HG02798 (cell line): ENCODE results near the gene GTF2B.
A peak's percentile ranks its signal among the peaks of the same experiment; 100 is the strongest.
"Not testable (repeated sequence)": the region's sequence is repeated elsewhere in the genome, so short reads cannot be mapped to it uniquely, and the experiment has no call there.

Experiments used
- ATAC-seq: cut with Tn5 transposase; IDR thresholded peaks from one replicate; pipeline ENCODE4 v1.9.1; 2021; ENCODE audit warnings: mild to moderate bottlenecking; ENCODE audit not compliant: unreplicated experiment, poor library complexity

GTF2B gene, protein sequence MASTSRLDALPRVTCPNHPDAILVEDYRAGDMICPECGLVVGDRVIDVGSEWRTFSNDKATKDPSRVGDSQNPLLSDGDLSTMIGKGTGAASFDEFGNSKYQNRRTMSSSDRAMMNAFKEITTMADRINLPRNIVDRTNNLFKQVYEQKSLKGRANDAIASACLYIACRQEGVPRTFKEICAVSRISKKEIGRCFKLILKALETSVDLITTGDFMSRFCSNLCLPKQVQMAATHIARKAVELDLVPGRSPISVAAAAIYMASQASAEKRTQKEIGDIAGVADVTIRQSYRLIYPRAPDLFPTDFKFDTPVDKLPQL

GRCh38 chr1:88891318-88891950, at the start of gene GTF2B:
Gene GTF2B (minus strand): TSS chr1:88891567. CDS start chr1:88891499, 68 bp downstream.
- peak; percentile 95 for ATAC-seq

DNA sequence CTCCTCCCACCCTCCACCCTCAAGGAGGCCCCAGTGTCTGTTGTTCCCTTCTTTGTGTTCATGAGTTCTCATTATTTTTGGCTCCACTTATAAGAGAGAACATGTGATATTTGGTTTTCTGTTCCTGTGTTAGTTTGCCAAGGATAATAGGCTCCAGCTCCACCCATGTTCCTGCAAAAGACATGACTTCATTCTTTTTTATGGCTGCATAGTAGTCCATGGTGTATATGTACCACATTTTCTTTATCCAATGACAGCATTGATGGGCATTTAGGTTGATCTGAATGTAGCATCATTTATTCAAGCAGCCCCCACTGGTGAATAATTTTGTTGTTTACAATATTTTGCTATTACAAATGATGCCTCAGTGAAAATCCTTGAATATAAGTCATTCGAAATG, 47.2 kb upstream of the GTF2B start:
- not testable (repeated sequence) for ATAC-seq

GRCh38 chr1:88936760-88937342, 45.5 kb upstream of the GTF2B start:
- no peak for ATAC-seq

DNA sequence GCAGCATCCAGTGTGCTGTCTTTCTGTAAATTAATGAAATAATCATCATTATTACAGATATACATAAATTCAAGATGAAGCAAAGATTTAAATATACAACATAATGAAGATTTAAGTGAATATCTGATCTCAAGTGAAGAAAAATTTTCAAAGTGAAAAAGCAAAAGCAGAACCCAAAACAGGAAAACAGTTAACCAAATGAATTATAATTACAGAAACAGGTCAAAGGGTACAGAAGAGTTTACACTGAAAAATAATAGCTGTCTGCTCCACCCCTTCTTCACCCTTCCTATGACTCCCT, 44.8 kb upstream of the GTF2B start:
- no peak for ATAC-seq

DNA sequence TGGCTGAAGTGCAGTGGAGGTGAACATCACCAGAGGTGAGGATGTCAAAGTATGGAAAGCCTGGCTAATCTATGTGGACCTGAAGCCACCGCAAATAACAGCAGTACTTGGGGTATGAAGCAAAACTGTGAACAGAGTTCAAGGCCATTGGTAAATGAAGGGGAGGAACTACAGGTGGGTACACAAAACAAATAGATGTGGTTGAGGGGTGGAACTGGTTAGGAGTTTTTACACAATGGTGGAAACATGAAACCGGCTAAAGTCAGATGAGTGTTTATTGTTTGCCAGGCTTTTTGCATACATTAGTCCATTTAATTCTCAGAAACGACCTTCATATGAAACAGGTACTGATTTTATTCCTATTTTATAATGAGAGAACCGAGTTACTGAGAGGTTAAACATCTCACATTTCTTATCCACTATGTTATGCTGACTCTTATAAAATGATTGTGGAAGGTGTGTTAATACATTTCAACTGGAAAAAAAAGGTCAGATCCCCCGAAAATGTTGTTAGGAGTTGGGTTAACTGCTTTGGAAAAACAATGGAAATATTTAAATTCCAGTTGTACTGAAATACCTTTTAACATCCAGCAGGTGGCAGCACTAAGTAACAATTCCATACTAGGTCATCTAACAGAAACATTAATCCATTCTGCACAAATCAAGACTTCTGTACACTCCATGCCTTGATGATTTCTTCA, 44.3 kb upstream of the GTF2B start:
- no peak for ATAC-seq

GRCh38 chr1:88930176-88930575, 38.8 kb upstream of the GTF2B start:
- not testable (repeated sequence) for ATAC-seq

GRCh38 chr1:88923224-88923623, 31.9 kb upstream of the GTF2B start:
- ATAC-seq = no peak

DNA sequence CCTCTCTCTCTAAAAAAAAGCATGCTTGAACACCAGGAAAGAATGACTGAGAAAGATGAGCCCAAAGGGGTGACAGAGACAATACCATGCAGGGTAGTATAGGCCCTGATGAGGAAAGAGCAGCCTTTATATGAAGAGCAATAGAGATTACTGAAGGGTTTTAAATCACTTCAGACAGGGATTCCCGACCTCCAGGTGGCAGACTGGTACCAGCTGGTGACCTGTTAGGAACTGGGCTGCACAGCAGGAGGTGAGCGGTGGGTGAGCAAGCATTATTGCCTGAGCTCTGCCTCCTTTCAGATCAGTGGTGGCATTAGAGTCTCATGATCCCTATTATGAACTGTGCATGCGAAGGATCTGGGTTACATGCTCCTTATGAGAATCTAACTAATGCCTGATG, 30.8 kb upstream of the GTF2B start:
- no peak for ATAC-seq

- ATAC-seq = no peak
Observed at GRCh38 chr1:88920845-88921244, 29.5 kb upstream of the GTF2B start.

DNA sequence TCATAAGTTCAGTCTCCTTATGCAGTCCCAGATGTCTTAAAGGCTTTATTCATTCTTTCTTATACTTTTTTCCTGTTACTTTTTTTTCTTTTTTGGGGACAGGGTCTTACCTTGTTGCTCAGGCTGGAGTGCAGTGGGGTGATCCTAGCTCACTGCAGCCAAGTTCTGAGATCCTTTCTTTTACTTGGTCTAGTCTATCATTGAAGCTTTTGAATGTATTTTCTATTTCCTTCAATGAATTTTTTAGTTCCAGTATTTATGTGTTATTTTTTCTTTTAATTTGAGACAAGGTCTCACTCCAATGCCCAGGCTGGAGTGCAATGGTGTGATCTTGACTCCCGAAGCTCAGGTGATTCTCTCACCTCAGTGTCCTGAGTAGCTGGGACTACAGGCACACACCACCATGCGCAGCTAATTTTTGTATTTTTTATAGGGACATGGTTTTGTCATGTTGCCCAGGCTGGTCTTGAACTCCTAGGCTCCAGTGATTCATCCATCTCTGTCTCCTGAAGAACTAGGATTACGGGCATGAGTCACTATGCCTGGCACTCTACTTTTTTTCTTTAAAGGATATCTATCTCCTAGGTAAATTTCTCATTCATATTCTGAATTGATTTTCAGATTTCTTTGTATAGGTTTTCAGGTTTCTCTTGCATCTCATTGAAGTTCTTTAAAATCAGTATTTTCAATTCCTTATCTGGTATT, 26.1 kb upstream of the GTF2B start:
- no peak for ATAC-seq

GRCh38 chr1:88916883-88917282, 25.5 kb upstream of the GTF2B start:
- ATAC-seq = no peak

GRCh38 chr1:88911800-88912199, 20.4 kb upstream of the GTF2B start:
- not testable (repeated sequence) for ATAC-seq

GRCh38 chr1:88911161-88911560, 19.8 kb upstream of the GTF2B start:
- no peak for ATAC-seq

DNA sequence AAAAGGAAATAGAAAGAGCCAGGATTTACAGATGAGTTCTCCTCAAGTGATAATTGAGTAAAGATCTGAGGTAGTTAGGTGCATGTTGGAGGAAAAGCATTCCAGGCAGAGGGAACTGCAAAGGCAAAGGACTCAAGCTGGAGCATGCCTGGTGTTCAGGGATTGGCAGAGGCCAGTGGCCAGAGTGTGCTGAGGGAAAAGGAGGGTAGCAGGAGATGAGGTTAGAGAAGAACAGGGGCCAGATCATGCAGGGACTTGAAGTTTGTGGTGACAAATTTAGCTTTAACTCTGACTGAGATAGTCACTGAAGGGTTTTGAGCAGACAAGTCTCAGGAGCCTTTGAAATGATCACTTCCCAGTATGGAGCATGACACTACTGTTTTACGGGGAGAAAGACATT, 19.0 kb upstream of the GTF2B start:
- no peak for ATAC-seq

- ATAC-seq = no peak
Observed at GRCh38 chr1:88900883-88901282, 9.5 kb upstream of the GTF2B start.

GRCh38 chr1:88897070-88897730, 5.8 kb upstream of the GTF2B start:
- ATAC-seq = no peak

- no peak for ATAC-seq
Observed at GRCh38 chr1:88892357-88892877, 1.1 kb upstream of the GTF2B start.

DNA sequence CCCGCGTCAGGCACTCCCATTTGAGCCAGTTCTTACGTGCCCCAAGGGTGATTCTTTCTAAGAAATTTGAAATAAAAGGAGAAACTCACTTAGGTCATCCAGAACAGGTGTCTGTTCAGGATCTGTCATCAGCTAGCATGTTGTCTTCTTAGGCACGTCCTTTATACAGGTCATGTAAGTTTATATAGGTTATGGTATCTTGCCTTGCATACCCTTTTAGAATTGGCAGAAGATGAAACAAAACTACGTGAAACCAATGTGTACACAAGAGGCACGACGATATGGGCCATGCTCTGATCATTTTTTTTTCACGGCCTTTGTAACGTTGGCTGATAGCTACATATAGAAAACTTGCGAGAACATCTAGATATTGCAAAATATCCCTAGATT, 579 bp upstream of the GTF2B start:
- no peak for ATAC-seq

DNA sequence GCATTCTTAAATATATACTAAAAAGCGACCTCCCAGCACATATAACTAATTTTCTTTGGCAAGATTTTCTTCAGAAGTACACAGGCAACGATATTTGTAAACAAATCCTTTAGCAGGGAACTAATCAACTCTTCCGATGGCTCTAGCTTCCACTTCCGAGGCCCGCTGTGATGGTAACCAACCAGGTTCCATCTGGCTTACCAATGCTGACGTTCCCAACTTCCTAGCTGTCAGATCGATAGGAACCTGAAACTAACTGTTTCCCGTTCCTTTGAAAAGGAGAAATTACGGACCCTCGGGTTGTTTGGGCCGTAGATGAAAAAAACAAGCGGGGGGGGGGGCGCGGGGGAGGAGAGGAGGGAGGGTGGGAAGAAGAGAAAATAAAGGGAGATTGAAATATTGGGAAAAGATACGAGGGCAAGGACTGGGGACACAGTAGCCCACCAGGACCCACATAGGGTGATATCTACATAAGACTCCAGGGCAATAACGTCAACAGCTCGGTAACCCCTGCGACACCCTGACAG, 513 bp downstream of the GTF2B start:
- peak; percentile 15 for ATAC-seq

DNA sequence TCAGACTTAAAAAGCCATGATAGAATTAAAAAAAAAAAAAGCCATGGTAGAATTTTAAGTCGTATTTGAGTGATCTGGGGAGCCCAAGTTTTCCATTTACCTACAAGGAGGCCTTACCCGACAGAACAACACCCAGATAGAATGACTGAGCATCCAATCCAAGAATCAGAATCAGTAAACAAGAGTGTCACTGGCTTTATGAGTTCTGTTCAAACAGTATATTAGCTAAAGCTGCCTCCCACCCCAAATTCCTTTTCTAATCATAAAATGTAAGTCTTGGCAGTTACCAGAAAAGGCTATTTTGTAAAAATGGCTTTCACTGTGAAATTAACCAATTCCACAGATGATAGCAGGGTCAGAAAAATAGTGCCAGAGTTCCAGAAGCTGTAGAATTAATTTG, 1.2 kb downstream of the GTF2B start:
- ATAC-seq = no peak
